Measurements from ENCODE around the gene NSFL1C. TPM values are rescaled to one million over a fixed set of nuclear protein-coding genes. Genes with fewer than 3 reads are reported as not detected.
A peak's percentile ranks its signal among the peaks of the same experiment; 100 is the strongest.

The NSFL1C gene
- polyA plus RNA-seq, 10 donors, result 60.6 to 77.7 (median 65.6) TPM

- no peak for DNase-seq
Measured at GRCh38 chr20:1463971-1464570, 2.6 kb downstream of the NSFL1C start.

GRCh38 chr20:1462834-1463233, 3.8 kb downstream of the NSFL1C start:
- DNase-seq, result no peak

- no peak for DNase-seq
Measured at GRCh38 chr20:1462001-1462400, 4.6 kb downstream of the NSFL1C start.

- no peak for DNase-seq
Measured at GRCh38 chr20:1460275-1460674, 6.4 kb downstream of the NSFL1C start.

GRCh38 chr20:1457992-1458391, 8.7 kb downstream of the NSFL1C start:
- DNase-seq, result no peak

GRCh38 chr20:1456300-1456699, 10.3 kb downstream of the NSFL1C start:
- DNase-seq, result no peak

- peak in 1 of 3 donors; percentile 30 for DNase-seq
Measured at GRCh38 chr20:1450926-1451491, 15.6 kb downstream of the NSFL1C start.

- no peak for DNase-seq
Measured at GRCh38 chr20:1449370-1449769, 17.3 kb downstream of the NSFL1C start.

GRCh38 chr20:1448081-1448620, 18.5 kb downstream of the NSFL1C start:
- no peak for DNase-seq

- no peak for DNase-seq
Measured at GRCh38 chr20:1446536-1446935, 20.1 kb downstream of the NSFL1C start.

GRCh38 chr20:1443085-1443484, 23.6 kb downstream of the NSFL1C start:
- no peak for DNase-seq

GRCh38 chr20:1442304-1442703, 24.3 kb downstream of the NSFL1C start:
- DNase-seq, result no peak

GRCh38 chr20:1441133-1441532, 25.5 kb downstream of the NSFL1C start:
- DNase-seq, result no peak

- DNase-seq, result no peak
Measured at GRCh38 chr20:1440024-1440423, 26.6 kb downstream of the NSFL1C start.

GRCh38 chr20:1438361-1438760, 28.3 kb downstream of the NSFL1C start:
- no peak for DNase-seq

GRCh38 chr20:1437235-1437904, 29.3 kb downstream of the NSFL1C start:
- DNase-seq, result peak; percentile 49 to 74 (median 56)

GRCh38 chr20:1436263-1436662, 30.4 kb downstream of the NSFL1C start:
- DNase-seq, result no peak

GRCh38 chr20:1435337-1435699, 31.3 kb downstream of the NSFL1C start:
- no peak for DNase-seq

- peak; percentile 22 to 43 (median 29) for DNase-seq
Measured at GRCh38 chr20:1434571-1435336, 31.9 kb downstream of the NSFL1C start.

GRCh38 chr20:1431158-1431557, 35.5 kb downstream of the NSFL1C start:
- no peak for DNase-seq

GRCh38 chr20:1430004-1430451, 36.6 kb downstream of the NSFL1C start:
- DNase-seq, result peak; percentile 15 to 56 (median 22)

GRCh38 chr20:1429143-1429728, 37.4 kb downstream of the NSFL1C start:
- no peak for DNase-seq

Data from muscle of back (tissue), 11 donors.